ENCODE results near the gene SEC16A. TPM values are rescaled to one million over a fixed set of nuclear protein-coding genes. Genes with fewer than 3 reads are reported as not detected.

The SEC16A gene
- total and polyA plus RNA-seq, 8 donors, result 14.6 to 105 (median 45.4) TPM

- Histone ChIP-seq H3K27ac (no peak overlapping the region), H3K9me3 (no peaks in the 10 kb centered on the region), H3K36me3 (peaks cover 50 to 98% (median 92%) of the 10 kb centered on the region in 4 donors), H3K27me3 (no peaks in the 10 kb centered on the region), H3K4me3 (no peak overlapping the region), H3K4me1 (peaks cover 0 to 29% (median 5%) of the 10 kb centered on the region in 4 donors)
- TF ChIP-seq POLR2AphosphoS5 (IDR thresholded peaks at IDR 0.05), result no peak
- no peak for TF ChIP-seq POLR2A (IDR thresholded peaks at IDR 0.05)
- TF ChIP-seq EP300 (IDR thresholded peaks at IDR 0.05), result no peak
- TF ChIP-seq, protein P1, sequence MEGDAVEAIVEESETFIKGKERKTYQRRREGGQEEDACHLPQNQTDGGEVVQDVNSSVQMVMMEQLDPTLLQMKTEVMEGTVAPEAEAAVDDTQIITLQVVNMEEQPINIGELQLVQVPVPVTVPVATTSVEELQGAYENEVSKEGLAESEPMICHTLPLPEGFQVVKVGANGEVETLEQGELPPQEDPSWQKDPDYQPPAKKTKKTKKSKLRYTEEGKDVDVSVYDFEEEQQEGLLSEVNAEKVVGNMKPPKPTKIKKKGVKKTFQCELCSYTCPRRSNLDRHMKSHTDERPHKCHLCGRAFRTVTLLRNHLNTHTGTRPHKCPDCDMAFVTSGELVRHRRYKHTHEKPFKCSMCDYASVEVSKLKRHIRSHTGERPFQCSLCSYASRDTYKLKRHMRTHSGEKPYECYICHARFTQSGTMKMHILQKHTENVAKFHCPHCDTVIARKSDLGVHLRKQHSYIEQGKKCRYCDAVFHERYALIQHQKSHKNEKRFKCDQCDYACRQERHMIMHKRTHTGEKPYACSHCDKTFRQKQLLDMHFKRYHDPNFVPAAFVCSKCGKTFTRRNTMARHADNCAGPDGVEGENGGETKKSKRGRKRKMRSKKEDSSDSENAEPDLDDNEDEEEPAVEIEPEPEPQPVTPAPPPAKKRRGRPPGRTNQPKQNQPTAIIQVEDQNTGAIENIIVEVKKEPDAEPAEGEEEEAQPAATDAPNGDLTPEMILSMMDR (IDR thresholded peaks at IDR 0.05), result no peak
- intact Hi-C loops (cut with DNase I; ENCODE audit: low total_unique reads), result no loop called here
- WGBS, 5 donors, result 89 to 94% (median 90%) methylated on average over 18 to 37 of the region's 37 CpGs
- no peak for DNase-seq
Measured at GRCh38 chr9:136517012-136517743, 34.3 kb upstream of the SEC16A start.

- Histone ChIP-seq H3K4me1 (peaks cover 0 to 24% (median 5%) of the 10 kb centered on the region in 4 donors), H3K4me3 (no peak overlapping the region), H3K27ac (no peak overlapping the region), H3K27me3 (no peaks in the 10 kb centered on the region), H3K9me3 (no peaks in the 10 kb centered on the region), H3K36me3 (peaks cover 60 to 100% (median 96%) of the 10 kb centered on the region in 4 donors)
- TF ChIP-seq EP300 (IDR thresholded peaks at IDR 0.05) (no peak), POLR2A (IDR thresholded peaks at IDR 0.05) (no peak), POLR2AphosphoS5 (IDR thresholded peaks at IDR 0.05) (no peak)
- TF ChIP-seq, protein P1 (IDR thresholded peaks at IDR 0.05), result no peak
- intact Hi-C loops (cut with DNase I; ENCODE audit: low total_unique reads), result no loop called here
- WGBS, 5 donors, result 79 to 93% (median 82%) methylated on average over 14 to 19 of the region's 19 CpGs
- peak in 1 of 2 donors; percentile 63 for DNase-seq
Measured at GRCh38 chr9:136516191-136516654, 33.4 kb upstream of the SEC16A start.

- Histone ChIP-seq H3K36me3 (peaks cover 63 to 100% (median 98%) of the 10 kb centered on the region in 4 donors), H3K4me3 (no peak overlapping the region), H3K9me3 (no peaks in the 10 kb centered on the region), H3K27ac (no peak overlapping the region), H3K27me3 (no peaks in the 10 kb centered on the region), H3K4me1 (peaks cover 0 to 17% (median 3%) of the 10 kb centered on the region in 4 donors)
- DNase-seq, result no peak
- intact Hi-C loops (cut with DNase I; ENCODE audit: low total_unique reads), result no loop called here
- WGBS, 5 donors, result 93 to 98% (median 94%) methylated on average over 20 to 28 of the region's 28 CpGs
- TF ChIP-seq, protein P1 (IDR thresholded peaks at IDR 0.05), result no peak
- no peak for TF ChIP-seq POLR2AphosphoS5 (IDR thresholded peaks at IDR 0.05)
Measured at GRCh38 chr9:136515276-136515675, 32.4 kb upstream of the SEC16A start.

DNA sequence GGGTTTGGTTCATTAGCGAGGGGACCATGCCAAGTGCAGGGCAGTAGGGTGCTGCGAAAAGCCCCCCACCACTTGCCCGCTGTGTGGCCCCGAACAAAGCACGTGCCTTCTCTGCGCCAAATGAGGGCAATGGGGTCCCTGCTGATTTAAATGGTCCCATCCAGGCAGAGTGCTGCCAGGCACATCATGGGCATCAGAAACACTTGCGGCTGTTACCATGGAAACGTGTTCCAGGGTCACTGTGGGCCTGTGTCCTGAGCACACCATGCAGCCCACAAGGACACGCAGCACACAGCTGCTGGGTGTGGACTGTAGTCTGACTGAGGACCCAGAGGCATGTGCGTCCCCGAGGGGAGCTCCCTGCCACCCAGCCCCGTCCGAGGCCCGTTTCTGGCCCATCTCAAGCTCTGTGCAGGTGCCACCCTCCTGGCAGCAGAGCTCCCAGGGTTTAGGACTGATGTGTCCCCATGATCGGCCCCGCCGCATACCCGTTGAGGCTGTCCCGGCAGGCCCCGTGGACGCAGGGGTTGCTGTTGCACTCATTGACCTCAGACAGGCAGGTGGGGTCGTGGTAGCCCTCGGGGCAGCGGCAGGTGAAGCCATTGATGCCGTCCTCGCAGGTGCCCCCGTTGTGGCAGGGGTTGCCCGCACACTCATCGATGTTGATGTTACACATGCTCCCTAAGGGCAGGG, 31.3 kb upstream of the SEC16A start:
- DNase-seq, result no peak
- Histone ChIP-seq H3K4me1 (peaks cover 0 to 6% (median 0%) of the 10 kb centered on the region in 4 donors), H3K27me3 (no peaks in the 10 kb centered on the region), H3K4me3 (no peak overlapping the region), H3K9me3 (no peaks in the 10 kb centered on the region), H3K36me3 (peaks cover 74 to 100% (median 100%) of the 10 kb centered on the region in 4 donors), H3K27ac (no peak overlapping the region)
- 82 to 95% (median 91%) methylated on average over 24 to 29 of the region's 29 CpGs for WGBS, 5 donors
- TF ChIP-seq EP300 (IDR thresholded peaks at IDR 0.05) (no peak), POLR2A (IDR thresholded peaks at IDR 0.05) (no peak), POLR2AphosphoS5 (IDR thresholded peaks at IDR 0.05) (no peak)
- TF ChIP-seq, protein P1 (IDR thresholded peaks at IDR 0.05), result no peak
- intact Hi-C loops (cut with DNase I; ENCODE audit: low total_unique reads), result no loop called here

All from stomach (tissue), 9 donors.